ENCODE measurements around the gene FBLN1.

The FBLN1 gene

DNA sequence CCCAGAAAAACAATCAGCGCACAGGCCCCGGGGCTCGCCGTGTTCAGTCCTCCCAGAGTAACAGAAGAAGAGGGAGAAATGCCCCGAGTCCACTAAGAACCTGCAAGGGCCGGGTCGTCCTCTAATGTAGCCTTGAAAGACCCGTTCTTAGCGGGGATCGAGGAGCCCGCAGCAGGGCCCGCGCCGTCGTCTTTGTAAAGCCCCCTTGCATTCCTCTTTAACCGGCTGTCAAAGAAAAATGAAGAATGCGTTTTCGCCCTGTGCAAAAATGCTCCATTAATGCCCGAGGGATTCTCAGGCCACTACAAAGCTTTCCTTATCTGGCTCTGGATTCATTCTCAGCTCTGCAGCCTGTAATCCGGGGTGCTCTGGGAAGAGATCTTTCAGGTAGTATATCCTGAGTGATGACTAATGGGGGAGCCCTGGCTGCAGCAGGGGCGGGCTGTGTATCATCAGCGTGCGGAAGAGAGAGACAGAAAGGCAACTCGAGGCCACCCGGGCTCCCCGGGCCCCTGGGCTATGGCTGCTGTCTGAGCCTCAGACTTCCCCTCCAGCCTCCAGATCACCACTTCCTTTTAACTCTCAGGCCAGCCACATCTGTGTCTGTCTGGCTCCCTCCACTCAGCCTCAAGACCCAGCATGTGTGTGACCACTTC lies 78.2 kb downstream of the FBLN1 start:
- H3K36me3 Mint-ChIP-seq, result no peaks in the 10 kb centered on the region
- peaks cover 4% of the 10 kb centered on the region for H3K27me3 Mint-ChIP-seq
- H3K4me1 Mint-ChIP-seq (ENCODE audit: low read depth), result peaks cover 7% of the 10 kb centered on the region
- no peak overlapping the region for H3K4me3 Mint-ChIP-seq
- H3K9me3 Mint-ChIP-seq (ENCODE audit: low read depth), result no peaks in the 10 kb centered on the region
- H3K27ac Mint-ChIP-seq, result no peak overlapping the region

DNA sequence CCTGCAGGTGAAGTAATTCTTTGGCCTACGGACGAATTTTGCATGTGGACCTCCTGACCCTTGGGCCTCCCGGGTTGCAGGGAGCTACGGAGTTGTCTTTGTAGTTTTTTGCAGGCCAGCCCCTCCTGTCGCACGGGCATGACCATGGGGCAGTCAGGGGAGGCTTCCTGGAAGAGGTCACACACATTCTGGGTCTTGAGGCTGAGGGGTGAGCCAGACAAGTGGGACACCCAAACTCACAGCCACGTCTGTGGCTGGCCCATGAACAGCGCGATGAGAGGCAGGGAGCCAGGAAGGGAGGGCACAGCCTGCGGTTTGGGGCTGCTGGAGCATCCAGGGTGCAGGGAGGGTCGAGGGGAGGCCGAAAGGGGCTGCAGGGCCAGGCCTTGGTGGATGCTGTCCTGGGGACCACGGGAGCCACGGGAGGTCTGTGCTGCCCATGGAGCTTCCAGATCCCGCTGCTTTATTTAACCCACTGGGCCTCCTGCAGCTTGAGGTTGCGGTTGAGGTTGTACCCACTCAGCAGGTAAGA lies 78.9 kb downstream of the FBLN1 start:
- H3K4me1 Mint-ChIP-seq (ENCODE audit: low read depth), result peaks cover 7% of the 10 kb centered on the region
- no peaks in the 10 kb centered on the region for H3K36me3 Mint-ChIP-seq
- H3K4me3 Mint-ChIP-seq, result no peak overlapping the region
- H3K27me3 Mint-ChIP-seq, result peaks cover 2% of the 10 kb centered on the region
- no peaks in the 10 kb centered on the region for H3K9me3 Mint-ChIP-seq (ENCODE audit: low read depth)
- H3K27ac Mint-ChIP-seq, result no peak overlapping the region

DNA sequence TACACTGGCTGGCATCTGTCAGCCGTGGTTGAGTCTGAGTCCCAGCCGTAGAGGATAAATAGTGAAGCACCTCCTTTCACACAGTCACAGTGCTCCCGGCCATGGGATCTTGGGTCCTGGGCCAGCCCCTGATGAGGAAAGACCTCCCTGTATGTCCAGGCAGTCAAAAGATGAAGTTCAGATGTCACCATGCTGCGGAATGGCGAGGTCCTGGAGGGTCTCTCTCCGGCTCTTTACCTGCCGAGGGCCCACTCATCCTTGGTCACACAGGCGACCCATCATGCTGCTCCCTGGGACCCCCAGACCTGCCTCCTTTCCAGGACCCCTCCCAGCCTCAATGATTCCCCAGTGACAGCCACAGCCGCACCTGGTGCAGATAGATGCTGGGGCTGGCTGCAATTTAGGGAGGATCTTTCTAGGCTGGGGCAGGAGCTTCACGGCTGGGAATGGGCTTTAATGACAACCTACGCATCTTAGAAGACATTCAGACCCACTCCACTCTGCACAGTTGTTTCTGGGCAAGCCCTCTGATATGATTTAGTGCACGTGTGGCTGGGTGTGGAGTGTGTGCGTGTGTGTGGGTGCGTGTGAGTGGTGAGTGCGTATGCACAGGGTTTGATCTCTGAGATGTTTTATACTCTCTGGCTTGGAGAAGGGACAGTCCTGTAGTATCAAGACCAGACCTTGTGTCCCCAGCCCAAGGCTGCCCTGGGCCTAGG lies 79.7 kb downstream of the FBLN1 start:
- no peaks in the 10 kb centered on the region for H3K27me3 Mint-ChIP-seq
- H3K4me1 Mint-ChIP-seq (ENCODE audit: low read depth), result peaks cover 7% of the 10 kb centered on the region
- H3K4me3 Mint-ChIP-seq, result no peak overlapping the region
- H3K27ac Mint-ChIP-seq, result no peak overlapping the region
- no peaks in the 10 kb centered on the region for H3K36me3 Mint-ChIP-seq
- no peaks in the 10 kb centered on the region for H3K9me3 Mint-ChIP-seq (ENCODE audit: low read depth)

DNA sequence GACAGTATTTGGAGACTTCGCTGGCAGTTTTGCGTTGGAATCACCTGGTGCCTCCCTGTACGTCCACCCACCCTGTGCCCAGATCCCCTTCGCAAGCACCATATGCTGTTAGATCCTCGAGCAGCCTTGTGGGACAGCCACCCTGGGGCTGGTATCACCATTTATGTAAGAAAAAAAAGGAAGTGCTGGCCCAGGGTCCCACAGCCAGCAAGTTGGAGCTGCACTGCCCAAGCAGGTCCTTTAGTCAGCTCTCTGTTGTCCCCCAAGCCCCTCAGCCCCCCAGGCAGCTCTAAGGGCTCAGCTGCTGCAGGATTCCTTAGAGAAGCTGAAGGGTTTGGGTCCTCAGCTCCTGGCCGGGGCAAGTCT lies 80.3 kb downstream of the FBLN1 start:
- no peaks in the 10 kb centered on the region for H3K36me3 Mint-ChIP-seq
- H3K9me3 Mint-ChIP-seq (ENCODE audit: low read depth), result no peaks in the 10 kb centered on the region
- H3K4me3 Mint-ChIP-seq, result no peak overlapping the region
- H3K4me1 Mint-ChIP-seq (ENCODE audit: low read depth), result peaks cover 7% of the 10 kb centered on the region
- H3K27ac Mint-ChIP-seq, result no peak overlapping the region
- H3K27me3 Mint-ChIP-seq, result peaks cover 3% of the 10 kb centered on the region

DNA sequence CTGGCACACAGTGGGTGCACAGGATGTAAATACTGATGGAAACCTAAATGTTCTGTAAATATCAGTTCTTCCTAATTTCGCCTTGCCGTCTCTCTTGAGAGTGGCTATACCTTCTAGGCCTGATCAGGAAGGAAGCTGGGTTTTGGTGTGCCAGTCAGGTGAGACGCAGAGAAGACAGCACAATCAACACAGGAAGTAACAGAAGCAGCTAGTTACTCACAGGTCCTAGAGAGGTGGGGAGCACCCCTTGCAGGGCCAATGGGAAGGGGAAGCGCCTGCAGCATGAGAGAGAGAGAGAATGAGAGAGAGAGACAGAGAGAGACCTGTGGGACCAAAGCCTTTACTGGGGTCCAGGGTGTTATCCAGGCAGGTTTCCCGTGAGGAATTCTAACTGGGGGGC lies 80.8 kb downstream of the FBLN1 start:
- Mint-ChIP-seq H3K9me3 (ENCODE audit: low read depth) (no peaks in the 10 kb centered on the region), H3K27ac (no peak overlapping the region), H3K4me3 (no peak overlapping the region), H3K36me3 (no peaks in the 10 kb centered on the region), H3K27me3 (peaks cover 3% of the 10 kb centered on the region), H3K4me1 (ENCODE audit: low read depth) (peaks cover 7% of the 10 kb centered on the region)

DNA sequence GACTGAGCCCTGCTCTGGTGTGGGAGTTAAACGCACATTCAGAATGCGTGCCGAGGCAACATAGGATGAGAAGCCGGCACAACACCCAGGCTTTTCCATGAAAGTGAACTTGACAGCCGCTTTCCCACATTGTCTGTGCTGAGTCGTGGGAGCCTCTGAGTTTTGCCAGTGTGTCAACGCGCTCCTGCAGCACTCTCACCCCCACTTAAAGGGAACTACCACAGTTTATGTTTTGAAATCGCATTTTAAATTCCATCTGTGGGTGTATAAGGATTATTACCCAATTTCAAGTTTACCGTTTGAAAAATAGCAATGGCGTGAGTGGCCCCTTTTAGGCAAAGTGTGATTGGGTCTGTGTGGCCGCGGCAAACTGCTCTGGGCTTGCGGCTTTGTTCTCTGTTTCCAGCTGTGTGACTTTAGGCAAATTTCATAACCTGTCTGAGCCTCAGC lies 81.5 kb downstream of the FBLN1 start:
- Mint-ChIP-seq H3K27ac (no peak overlapping the region), H3K4me3 (no peak overlapping the region), H3K4me1 (ENCODE audit: low read depth) (peaks cover 7% of the 10 kb centered on the region), H3K9me3 (ENCODE audit: low read depth) (no peaks in the 10 kb centered on the region), H3K27me3 (peaks cover 3% of the 10 kb centered on the region), H3K36me3 (no peaks in the 10 kb centered on the region)

DNA sequence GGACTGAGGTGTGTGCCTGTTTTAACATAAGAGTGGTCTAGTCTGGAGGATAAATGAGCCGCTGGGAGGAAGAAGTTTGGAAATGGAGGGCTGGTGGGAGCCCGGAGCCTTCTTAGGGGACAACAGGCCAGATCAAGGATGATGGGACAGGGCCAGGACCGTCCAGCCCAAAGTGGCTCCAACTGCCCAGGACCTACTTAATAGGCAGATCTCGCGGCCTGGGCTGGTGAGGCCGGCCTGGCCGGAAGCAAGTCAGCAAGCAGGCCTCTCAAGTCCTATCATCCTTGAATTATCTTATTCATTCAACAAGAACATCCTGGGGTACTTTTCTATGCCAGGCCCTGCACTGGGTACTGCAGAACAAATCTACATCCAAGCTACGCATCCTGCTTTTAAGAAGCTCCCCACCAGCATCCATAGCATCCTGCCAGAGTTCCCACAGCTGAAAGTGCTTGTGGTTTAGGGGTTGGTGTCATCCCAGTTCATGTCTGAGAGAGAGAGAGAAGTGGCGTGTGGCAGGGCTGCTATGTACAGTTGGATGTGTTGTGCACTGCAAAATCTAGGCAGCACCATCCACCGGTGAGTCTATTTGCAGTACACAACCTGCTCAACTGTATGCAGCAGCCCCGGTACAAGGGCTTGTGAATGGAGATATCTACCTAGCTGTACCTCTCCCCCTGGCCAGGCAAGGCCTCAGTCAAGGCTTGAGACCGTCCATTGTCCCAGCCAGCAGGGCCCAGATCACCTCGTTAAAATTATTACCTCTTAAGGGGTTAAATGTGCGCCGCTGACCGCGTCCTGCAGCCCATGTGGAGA lies 82.1 kb downstream of the FBLN1 start:
- Mint-ChIP-seq H3K4me3 (no peak overlapping the region), H3K27me3 (peaks cover 3% of the 10 kb centered on the region), H3K27ac (no peak overlapping the region), H3K9me3 (ENCODE audit: low read depth) (no peaks in the 10 kb centered on the region), H3K4me1 (ENCODE audit: low read depth) (peaks cover 7% of the 10 kb centered on the region), H3K36me3 (no peaks in the 10 kb centered on the region)

DNA sequence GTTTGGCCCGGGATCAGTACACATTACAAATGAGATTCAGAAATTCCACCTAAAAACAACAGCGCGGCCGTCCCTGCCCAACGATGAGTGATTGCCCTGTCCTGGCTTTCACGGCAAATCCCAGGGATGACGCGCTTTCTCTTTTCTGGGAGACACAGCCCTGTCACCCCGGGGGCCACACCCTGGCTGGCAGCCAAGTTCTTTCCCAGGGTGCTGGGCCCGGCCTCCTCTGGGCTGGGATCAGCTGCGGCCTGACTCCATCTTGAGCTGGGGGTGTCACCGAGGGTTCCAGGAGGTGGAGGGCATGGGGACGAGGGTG lies 82.7 kb downstream of the FBLN1 start:
- Mint-ChIP-seq H3K27ac (no peak overlapping the region), H3K36me3 (no peaks in the 10 kb centered on the region), H3K4me1 (ENCODE audit: low read depth) (peaks cover 7% of the 10 kb centered on the region), H3K9me3 (ENCODE audit: low read depth) (no peaks in the 10 kb centered on the region), H3K27me3 (peaks cover 3% of the 10 kb centered on the region), H3K4me3 (no peak overlapping the region)

DNA sequence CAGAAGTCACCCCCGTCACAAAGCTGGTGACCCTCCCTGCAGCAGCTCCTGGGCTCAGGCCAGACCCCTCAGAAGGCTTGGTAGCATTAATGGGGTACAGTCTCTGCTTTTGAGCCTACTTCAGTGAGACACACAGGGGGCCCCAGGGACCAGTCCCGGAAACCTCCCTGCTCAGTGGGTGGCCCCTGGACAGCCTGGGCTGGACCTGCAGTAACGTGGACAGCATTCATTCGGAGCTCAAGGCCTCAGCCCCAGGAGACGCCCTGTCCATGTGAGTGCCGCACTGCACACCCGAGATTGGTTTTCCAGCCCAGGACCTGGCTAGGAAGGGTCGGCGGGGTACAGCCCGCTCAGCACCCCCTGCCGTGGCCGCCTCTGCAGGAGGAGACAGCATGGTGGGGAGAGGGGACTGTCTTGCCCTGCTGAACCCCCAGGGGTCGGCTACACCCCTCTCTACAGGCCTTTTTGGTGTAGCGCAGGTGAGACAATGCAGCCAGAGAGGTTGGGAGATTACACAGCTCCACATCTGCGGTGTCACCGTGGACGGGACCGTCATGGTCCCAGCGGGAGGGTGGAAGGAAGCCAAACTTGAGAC lies 83.4 kb downstream of the FBLN1 start:
- no peaks in the 10 kb centered on the region for H3K9me3 Mint-ChIP-seq (ENCODE audit: low read depth)
- no peak overlapping the region for H3K27ac Mint-ChIP-seq
- H3K4me3 Mint-ChIP-seq, result no peak overlapping the region
- peaks cover 3% of the 10 kb centered on the region for H3K27me3 Mint-ChIP-seq
- H3K36me3 Mint-ChIP-seq, result no peaks in the 10 kb centered on the region
- H3K4me1 Mint-ChIP-seq (ENCODE audit: low read depth), result peaks cover 7% of the 10 kb centered on the region

DNA sequence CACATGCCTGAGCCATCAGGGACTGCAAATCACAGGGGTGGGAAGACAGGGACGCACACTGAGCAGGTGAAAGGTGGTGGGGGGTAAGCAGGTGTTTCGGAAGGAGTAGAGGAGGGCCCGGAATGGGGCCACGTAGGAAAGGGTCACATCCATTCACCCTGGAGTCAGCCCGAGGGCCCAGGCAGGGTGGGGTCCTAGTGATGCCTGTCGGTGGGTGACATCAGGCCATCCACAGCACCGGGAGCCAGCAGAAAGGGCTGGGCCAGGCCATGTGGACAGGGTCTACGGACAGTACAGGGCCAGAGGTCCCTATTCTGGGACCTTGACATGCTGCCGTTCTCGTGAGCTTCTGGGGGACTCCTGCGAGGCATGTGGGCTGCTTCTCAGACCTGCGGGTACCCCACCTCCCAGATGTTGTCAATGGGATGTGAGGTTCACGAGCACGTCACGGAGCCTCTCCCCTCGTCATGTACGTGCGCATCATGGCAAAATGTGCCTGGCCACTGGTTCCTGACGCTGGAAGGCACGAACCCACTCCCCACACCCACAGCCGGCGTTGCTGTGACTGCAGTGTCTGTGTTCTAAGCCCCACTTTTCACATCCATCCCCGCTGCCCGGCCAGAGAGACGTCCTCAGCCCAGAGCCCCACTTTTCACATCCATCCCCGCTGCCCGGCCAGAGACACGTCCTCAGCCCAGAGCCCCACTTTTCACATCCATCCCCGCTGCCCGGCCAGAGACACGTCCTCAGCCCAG lies 84.1 kb downstream of the FBLN1 start:
- H3K4me3 Mint-ChIP-seq, result no peak overlapping the region

DNA sequence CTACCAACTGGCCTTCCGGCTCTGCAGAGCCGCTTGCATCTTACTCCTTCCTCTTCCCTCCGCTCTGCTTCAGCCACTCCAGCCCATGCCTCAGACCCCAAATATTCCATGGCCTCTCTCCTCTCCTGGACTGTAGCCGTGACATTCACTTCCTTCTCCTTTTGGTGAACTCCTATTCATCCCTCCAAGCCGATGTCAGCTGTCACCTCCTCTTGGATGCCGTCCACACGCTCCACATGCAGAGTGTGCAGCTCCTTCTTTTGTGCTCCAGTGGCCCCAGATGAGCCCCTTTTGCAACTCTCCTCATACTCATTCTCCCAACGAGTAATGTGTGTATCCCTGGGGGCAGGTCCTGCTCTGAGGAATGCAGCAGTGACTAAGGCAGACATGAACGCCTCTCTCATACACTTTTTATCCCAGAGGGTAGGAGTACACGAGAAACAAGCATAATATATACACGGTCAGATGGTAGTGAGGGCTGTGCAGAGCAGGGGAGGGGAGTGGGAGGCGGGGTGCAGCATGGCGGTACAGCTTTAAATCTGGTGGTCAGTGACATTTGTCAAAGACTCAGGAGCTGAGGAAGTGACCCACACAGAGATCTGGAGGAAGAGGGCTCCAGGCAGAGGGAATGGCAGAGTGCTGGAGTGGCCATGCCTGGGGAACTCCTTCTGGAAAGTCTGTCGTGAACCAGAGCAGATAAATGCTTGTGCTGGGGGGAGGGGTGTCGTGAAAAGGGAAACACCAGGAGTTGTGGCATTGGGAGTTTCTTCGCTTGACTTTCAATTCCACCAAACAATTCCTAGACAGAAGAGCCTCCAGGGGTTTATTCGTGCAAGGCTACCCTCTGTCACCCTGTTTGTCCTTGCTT lies 85.2 kb downstream of the FBLN1 start:
- H3K27me3 Mint-ChIP-seq, result peaks cover 5% of the 10 kb centered on the region
- H3K27ac Mint-ChIP-seq, result no peak overlapping the region
- no peaks in the 10 kb centered on the region for H3K36me3 Mint-ChIP-seq
- no peak overlapping the region for H3K4me3 Mint-ChIP-seq
- H3K9me3 Mint-ChIP-seq (ENCODE audit: low read depth), result no peaks in the 10 kb centered on the region
- peaks cover 6% of the 10 kb centered on the region for H3K4me1 Mint-ChIP-seq (ENCODE audit: low read depth)

More for the DNA sequence above, 84.1 kb downstream of the FBLN1 start:
- H3K27ac Mint-ChIP-seq, result no peak overlapping the region
- H3K27me3 Mint-ChIP-seq, result peaks cover 3% of the 10 kb centered on the region
- no peaks in the 10 kb centered on the region for H3K36me3 Mint-ChIP-seq
- peaks cover 7% of the 10 kb centered on the region for H3K4me1 Mint-ChIP-seq (ENCODE audit: low read depth)
- H3K9me3 Mint-ChIP-seq (ENCODE audit: low read depth), result no peaks in the 10 kb centered on the region

DNA sequence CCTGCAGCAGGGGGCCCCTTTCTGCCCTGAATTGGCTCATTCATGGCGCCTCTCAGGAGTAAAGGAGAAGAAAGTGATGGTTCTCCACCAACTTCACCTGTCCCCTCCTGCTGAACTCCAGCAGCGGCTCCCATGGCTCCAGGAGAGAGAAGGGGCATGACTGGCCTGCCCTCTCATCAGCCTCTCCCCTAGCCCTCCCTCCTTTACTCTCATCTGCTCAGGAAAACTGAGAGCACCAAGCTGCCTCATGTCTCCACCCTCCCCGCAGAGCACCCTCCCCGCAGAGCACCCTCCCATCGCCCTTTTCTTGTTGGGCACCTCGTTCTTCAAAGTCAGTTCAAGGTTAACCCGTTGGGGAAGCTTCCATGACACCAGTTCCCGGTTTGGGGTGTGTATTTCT lies 86.9 kb downstream of the FBLN1 start:
- Mint-ChIP-seq H3K9me3 (ENCODE audit: low read depth) (no peaks in the 10 kb centered on the region), H3K4me3 (no peak overlapping the region), H3K4me1 (ENCODE audit: low read depth) (no peaks in the 10 kb centered on the region), H3K27ac (no peak overlapping the region), H3K36me3 (no peaks in the 10 kb centered on the region), H3K27me3 (peaks cover 5% of the 10 kb centered on the region)

DNA sequence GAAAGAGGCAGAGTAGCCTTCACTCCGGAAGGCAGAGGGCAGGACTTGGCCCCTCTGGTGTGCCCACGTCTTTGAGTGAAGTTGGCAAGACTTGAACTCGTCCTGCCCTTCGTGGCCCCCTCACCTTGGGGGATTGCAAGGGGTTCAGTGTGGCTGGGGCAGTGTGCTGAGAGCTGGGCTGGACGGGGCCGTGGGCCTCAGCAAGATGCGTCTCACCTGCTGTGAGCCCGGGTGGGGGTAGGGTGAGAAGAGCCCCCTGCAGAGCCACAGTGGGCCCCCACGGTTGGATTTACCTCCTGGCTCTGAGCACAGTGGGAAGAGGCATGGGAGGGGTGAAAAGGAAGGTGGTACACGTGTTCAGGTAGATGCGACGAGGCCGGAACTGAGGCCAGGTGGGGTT lies 87.6 kb downstream of the FBLN1 start:
- H3K27me3 Mint-ChIP-seq, result peaks cover 5% of the 10 kb centered on the region
- H3K4me1 Mint-ChIP-seq (ENCODE audit: low read depth), result no peaks in the 10 kb centered on the region
- no peaks in the 10 kb centered on the region for H3K9me3 Mint-ChIP-seq (ENCODE audit: low read depth)
- no peaks in the 10 kb centered on the region for H3K36me3 Mint-ChIP-seq
- H3K4me3 Mint-ChIP-seq, result no peak overlapping the region
- no peak overlapping the region for H3K27ac Mint-ChIP-seq

Data from activated naive CD8-positive, alpha-beta T cell (primary cell).